Subcutaneous adipose tissue (tissue), 4 donors: ENCODE results near the gene ZBTB20. TPM values are rescaled to one million over a fixed set of nuclear protein-coding genes. Genes with fewer than 3 reads are reported as not detected.

ENCODE experiments used
- total RNA-seq, 4 donors: library from RNA; depleted of rRNA; stranded (reverse); fragments of >200 nt; gene quantifications; one replicate each; pipeline ENCODE4 v1.1.0, GENCODE V29; 2016
- TF ChIP-seq, protein P1 (sequence below): fragments of 450-650 bp; IDR thresholded peaks from one replicate; pipeline ENCODE4 v1.5.1; 2016; ENCODE audit warnings: low read depth, mild to moderate bottlenecking, control low read depth, antibody characterized with exemption, moderate library complexity

Gene ZBTB20
- total RNA-seq, 4 donors from 2014 or later: 60.3 to 93.4 (median 69.1) TPM

DNA sequence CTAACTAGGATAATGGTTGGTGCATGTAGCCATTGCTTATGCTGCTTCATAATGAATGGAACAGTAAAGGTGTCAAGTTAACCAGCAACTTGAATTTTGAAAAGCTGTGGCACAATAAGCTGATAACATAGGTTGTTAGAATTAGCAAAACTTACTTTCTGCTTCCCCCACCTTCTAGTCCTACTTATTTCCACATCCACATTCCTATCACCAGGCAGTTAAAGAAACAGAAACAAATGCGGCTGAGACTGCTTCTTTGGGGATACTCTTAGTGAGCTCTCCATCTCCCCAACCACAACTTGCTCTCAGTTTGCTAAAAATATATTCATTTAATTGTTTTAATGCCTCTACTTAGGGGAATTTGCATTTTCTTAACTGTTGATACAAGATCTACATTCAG is 638.1 kb downstream of the ZBTB20 start:
- TF ChIP-seq, protein P1, sequence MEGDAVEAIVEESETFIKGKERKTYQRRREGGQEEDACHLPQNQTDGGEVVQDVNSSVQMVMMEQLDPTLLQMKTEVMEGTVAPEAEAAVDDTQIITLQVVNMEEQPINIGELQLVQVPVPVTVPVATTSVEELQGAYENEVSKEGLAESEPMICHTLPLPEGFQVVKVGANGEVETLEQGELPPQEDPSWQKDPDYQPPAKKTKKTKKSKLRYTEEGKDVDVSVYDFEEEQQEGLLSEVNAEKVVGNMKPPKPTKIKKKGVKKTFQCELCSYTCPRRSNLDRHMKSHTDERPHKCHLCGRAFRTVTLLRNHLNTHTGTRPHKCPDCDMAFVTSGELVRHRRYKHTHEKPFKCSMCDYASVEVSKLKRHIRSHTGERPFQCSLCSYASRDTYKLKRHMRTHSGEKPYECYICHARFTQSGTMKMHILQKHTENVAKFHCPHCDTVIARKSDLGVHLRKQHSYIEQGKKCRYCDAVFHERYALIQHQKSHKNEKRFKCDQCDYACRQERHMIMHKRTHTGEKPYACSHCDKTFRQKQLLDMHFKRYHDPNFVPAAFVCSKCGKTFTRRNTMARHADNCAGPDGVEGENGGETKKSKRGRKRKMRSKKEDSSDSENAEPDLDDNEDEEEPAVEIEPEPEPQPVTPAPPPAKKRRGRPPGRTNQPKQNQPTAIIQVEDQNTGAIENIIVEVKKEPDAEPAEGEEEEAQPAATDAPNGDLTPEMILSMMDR: no peak

DNA sequence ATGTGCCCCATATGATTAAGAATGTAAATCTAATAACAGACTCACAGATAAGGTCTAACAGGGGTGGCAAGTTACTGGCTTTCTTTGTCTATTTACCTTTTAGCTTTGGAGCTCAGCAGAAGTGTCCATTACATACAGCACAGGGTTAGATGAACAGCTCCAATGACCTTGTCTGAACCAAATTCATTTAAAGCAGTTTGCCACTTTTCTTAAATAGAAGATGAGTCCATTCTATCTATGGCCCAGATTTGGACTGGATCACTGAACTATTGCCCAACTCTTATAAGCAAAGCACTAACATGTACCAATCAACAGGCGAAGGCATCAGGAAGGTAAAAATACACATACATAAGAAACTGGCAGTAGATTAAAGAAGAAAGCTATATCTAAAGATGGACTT is 638.9 kb downstream of the ZBTB20 start:
- TF ChIP-seq, protein P1: no peak

DNA sequence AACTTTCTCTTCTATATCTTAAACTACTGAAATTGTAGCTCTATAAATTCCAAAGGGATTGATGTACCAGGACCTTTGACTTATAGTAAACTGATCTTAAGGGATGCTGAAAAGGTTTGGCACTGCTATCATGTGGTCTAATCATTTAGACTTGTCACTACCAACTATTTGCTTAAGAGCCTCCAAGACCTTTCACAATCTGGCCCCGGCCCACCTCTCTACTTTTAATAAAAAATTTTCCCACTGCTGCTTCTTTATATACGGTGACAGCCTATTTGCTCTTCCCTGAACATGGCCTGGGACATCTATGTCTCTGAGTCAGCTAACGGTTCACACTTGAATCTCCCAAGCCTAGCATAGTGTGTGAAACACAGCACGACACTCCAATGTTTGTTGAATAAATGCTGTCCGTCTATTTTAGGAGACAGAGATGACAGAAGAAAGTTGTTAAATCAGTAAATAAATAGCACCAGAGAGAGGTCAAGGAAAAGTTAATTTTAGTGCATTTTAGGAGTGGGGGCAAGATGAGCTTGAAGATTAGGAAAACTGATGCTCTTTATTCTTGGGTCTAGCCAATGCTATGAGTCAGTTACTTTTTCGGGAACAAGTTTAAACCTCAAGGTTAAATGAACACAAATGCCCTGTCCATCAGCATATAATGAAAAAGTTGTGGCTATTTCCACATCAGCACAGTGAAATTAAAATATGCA is 640.3 kb downstream of the ZBTB20 start:
- TF ChIP-seq, protein P1: no peak

DNA sequence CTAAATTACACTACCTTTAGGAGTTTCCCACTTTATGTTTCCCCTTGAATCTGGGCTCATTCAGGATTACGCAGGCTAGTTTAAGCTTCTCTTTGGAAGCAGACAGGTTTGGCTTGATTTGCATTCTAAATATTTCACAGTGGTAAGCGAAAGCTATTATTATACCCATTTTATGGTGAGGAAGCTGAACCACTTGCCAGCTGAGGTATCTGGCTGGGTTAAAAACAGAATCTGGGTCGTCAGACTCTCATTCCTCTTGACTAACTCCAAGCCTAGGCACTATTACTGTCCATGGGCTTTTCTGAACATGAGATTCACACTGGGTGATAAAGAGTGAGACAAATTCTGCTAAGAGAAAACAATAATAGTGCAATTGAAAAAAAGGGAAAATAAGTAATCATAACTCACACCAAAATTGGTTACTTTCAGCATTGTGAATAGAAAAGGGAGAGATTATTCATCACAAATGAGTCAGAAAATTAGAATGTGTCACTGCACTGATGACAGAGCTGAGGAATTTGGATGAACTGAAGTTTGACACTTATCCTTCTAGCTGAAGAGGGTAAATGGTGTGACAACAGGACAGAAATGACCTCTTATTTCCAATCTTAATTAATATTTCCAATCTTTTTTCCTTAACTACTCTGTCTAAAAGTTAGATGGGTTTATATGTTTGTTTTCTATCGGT is 642.0 kb downstream of the ZBTB20 start:
- TF ChIP-seq, protein P1: no peak

DNA sequence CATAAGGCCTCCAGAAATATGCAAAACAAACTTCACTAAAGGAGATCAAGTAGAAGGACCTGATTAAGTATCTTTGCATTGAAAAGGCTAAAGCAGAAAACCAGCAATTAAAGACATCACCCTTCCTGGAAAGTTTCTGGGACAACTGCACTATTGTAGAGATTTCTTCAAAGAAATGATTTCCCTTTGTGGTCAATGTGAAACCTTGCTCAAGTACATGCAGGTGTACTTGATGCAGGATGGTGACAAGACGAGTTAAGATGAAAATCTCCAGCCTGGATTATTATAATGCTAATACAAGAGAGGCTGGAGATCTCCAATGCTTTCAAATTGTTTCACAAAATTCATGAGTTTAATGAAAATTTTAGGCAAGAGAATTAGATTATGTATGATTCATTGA is 644.9 kb downstream of the ZBTB20 start:
- TF ChIP-seq, protein P1: no peak

DNA sequence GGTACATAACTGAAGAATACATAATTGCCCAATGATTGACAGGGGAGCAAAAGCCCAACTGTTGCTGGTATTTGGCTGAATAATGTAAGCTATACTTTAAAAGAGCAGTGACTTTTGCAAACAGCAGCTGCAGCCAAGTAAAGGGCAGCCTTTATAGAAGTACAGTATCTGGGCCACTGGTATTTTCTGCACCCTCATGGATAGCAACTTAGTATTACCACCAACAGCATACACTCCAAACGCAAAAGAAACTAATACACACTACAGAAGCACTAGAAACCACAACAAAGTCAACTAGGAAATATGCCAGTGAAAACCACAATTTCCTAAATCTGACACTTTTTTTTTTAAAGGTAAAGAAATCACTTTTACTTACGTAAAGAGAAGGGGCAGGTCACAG is 647.1 kb downstream of the ZBTB20 start:
- TF ChIP-seq, protein P1: no peak

DNA sequence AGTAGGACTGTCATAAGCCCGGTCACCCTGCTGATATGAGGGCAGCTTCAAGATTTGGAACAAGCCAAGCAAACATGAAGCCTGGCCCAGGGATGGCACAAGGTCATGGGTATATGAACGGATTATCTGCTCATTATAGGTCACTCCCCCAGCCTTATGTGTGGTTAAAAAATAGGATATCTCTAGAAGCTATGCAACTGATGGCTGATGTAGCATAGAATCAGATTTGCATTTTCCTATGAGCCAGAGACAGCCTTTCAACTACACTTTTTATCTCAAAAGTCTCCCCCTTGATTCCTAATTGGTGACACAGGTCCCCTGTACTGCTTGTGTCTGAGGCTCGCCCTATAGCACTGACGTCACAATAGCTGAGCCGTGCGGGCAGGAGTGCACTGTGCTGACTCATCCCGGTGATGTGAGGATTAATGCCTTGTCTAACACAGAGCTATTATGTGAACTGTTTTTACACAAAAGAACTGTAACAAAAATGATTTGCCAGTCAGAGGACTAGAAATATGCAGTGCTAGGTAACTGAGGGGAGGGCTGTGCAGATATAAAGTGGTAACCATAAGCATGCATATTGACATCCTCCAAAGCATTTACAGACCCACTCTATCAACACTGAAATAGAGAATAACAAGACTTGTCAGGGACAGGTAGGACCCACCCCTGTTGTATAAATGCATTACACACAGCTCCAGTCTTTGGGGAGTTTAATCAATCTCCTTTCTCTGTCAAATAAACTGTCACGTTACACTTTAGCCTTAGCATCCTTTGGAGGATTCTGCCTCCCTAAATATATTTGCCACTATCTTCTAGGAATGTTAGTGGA is 648.3 kb downstream of the ZBTB20 start:
- TF ChIP-seq, protein P1: no peak
